Gastrocnemius medialis (tissue), 4 donors: ENCODE measurements around the gene ITGB5.

Experiments used
- POLR2A ChIP-seq, 2 donors: fragments of 450-650 bp; IDR thresholded peaks; one replicate each; pipeline ENCODE4 v1.6.1; 2017; ENCODE audit warnings: antibody characterized with exemption in 2 of 2, mild to moderate bottlenecking in 2 of 2, moderate library complexity in 2 of 2
- TF ChIP-seq, protein P1 (sequence below), 5 experiments: fragments of 450-650 bp in 3 of 5; fragments of 200-600 bp in 2 of 5; sonication (generic) in 2 of 5; IDR thresholded peaks in 4 of 5; conservative IDR thresholded peaks in 1 of 5; 1 replicate in 4 of 5; 2 replicates in 1 of 5; pipeline ENCODE4 v1.5.1; 2016 to 2019; ENCODE audit warnings: antibody characterized with exemption in 5 of 5, mild to moderate bottlenecking in 3 of 5, moderate library complexity in 3 of 5

DNA sequence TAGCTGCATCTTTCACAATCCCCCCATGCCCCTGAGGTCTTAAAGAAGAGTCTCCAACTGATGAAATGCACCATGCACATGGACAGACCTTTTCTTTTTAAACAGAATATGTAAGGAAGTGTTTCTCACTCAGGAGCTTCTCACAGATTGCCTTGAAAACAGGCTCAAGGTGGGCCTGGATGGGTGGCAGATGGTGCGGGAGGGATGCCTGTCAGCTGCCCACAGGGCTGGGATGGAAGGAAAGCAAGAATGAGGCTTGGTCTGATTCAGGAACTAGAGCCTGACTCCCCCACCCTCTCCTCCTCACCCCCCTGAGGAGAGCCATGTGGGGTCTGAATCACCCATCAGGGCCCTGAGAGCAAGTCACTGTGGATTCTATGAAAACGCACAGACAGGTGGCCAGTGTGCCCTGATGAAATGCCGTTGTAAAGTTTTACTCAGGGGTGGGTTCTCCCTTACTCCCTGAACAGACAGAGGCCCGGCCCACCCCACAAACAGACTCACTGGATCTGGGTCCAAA is 89.7 kb downstream of the ITGB5 start:
- TF ChIP-seq, protein P1, sequence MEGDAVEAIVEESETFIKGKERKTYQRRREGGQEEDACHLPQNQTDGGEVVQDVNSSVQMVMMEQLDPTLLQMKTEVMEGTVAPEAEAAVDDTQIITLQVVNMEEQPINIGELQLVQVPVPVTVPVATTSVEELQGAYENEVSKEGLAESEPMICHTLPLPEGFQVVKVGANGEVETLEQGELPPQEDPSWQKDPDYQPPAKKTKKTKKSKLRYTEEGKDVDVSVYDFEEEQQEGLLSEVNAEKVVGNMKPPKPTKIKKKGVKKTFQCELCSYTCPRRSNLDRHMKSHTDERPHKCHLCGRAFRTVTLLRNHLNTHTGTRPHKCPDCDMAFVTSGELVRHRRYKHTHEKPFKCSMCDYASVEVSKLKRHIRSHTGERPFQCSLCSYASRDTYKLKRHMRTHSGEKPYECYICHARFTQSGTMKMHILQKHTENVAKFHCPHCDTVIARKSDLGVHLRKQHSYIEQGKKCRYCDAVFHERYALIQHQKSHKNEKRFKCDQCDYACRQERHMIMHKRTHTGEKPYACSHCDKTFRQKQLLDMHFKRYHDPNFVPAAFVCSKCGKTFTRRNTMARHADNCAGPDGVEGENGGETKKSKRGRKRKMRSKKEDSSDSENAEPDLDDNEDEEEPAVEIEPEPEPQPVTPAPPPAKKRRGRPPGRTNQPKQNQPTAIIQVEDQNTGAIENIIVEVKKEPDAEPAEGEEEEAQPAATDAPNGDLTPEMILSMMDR (IDR thresholded peaks at IDR 0.05 in 4 of 5, conservative IDR thresholded peaks at IDR 0.05 in 1 of 5), result no peak
- no peak for TF ChIP-seq POLR2A (IDR thresholded peaks at IDR 0.05)
